PFSK-1 (cell line): ENCODE results near the gene CCDC106.

Experiments
- FOXP2 ChIP-seq: optimal IDR thresholded peaks from 2 replicates; pipeline ENCODE3; 2011; ENCODE audit warnings: borderline replicate concordance, control low read depth, inconsistent platforms; ENCODE audit not compliant: insufficient read depth; ENCODE audit errors: extremely low read length, extremely low read depth
- POLR2AphosphoS5 ChIP-seq: IDR thresholded peaks from 2 replicates; pipeline ENCODE4 v1.6.1; 2012; ENCODE audit warnings: low read depth, mild to moderate bottlenecking, control low read depth, low read length, moderate library complexity
- REST ChIP-seq, 2 experiments: IDR thresholded peaks; 2 replicates each; pipeline versions ENCODE4 v1.6.1 to v1.8.0; 2011 to 2012; ENCODE audit warnings: low read depth in 2 of 2, low read length in 2 of 2, control low read depth in 1 of 2, inconsistent platforms in 1 of 2, mild to moderate bottlenecking in 1 of 2, moderate library complexity in 1 of 2; ENCODE audit not compliant: insufficient read depth in 1 of 2
- SIN3A ChIP-seq: IDR thresholded peaks from 2 replicates; pipeline ENCODE4 v1.6.1; 2012; ENCODE audit warnings: mild to moderate bottlenecking, low read length, moderate library complexity, borderline replicate concordance; ENCODE audit not compliant: insufficient read depth
- TAF1 ChIP-seq: IDR thresholded peaks from 2 replicates; pipeline ENCODE4 v1.6.1; 2012; ENCODE audit warnings: low read length, control low read depth, borderline replicate concordance; ENCODE audit not compliant: insufficient read depth

The CCDC106 gene

GRCh38 chr19:55668603-55669348 is 20.8 kb downstream of the CCDC106 start:
- TF ChIP-seq REST (IDR thresholded peaks at IDR 0.05; ENCODE audit: insufficient read depth in 1 of 2, low read depth in 2 of 2, low read length in 2 of 2), result no peak
- no peak for TF ChIP-seq FOXP2
- TF ChIP-seq POLR2AphosphoS5, result no peak
- TF ChIP-seq SIN3A, result no peak
- no peak for TF ChIP-seq TAF1

GRCh38 chr19:55669418-55670279 is 21.6 kb downstream of the CCDC106 start:
- TF ChIP-seq SIN3A, result no peak
- TF ChIP-seq POLR2AphosphoS5, result no peak; the same call in 1 of the 2 replicates
- TF ChIP-seq TAF1, result no peak
- no peak for TF ChIP-seq FOXP2
- TF ChIP-seq REST (IDR thresholded peaks at IDR 0.05; ENCODE audit: insufficient read depth in 1 of 2, low read depth in 2 of 2, low read length in 2 of 2), result no peak

- TF ChIP-seq FOXP2 (no peak), TAF1 (no peak), REST (IDR thresholded peaks at IDR 0.05; ENCODE audit: insufficient read depth in 1 of 2, low read depth in 2 of 2, low read length in 2 of 2) (no peak), POLR2AphosphoS5 (no peak), SIN3A (no peak)
These were observed 22.5 kb downstream of the CCDC106 start for GRCh38 chr19:55670280-55671053.

GRCh38 chr19:55671054-55671378 is 23.0 kb downstream of the CCDC106 start:
- TF ChIP-seq POLR2AphosphoS5, result no peak
- no peak for TF ChIP-seq TAF1
- TF ChIP-seq SIN3A, result no peak
- no peak for TF ChIP-seq FOXP2
- no peak for TF ChIP-seq REST (IDR thresholded peaks at IDR 0.05; ENCODE audit: insufficient read depth in 1 of 2, low read depth in 2 of 2, low read length in 2 of 2)
